HG03175 (cell line): ENCODE results near the gene CCDC112.

ENCODE experiments used
- ATAC-seq: cut with Tn5 transposase; IDR thresholded peaks from one replicate; pipeline ENCODE4 v1.9.1; 2021; ENCODE audit warnings: mild to moderate bottlenecking, moderate library complexity; ENCODE audit not compliant: unreplicated experiment

CCDC112 gene

DNA sequence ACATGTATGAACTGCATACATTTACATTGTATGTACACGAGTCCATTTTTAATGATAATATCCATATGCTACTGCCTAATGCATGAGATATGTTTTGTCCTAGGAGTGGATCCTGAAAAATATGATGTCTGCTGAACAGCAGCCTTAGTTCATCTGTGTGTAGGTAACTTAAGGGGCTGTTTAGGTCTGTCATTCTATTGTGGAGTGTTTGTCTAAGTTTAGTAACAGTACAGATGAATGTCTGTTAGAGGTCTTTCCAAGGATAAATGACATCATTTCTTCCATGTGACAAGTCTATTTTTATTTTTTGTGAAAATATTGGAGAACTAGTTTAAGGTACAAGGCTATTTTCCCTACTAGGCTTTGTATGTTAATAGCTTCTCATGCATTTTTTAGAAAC is 22.6 kb upstream of the CCDC112 start:
- no peak for ATAC-seq

GRCh38 chr5:115317736-115318135 is 21.3 kb upstream of the CCDC112 start:
- no peak for ATAC-seq

DNA sequence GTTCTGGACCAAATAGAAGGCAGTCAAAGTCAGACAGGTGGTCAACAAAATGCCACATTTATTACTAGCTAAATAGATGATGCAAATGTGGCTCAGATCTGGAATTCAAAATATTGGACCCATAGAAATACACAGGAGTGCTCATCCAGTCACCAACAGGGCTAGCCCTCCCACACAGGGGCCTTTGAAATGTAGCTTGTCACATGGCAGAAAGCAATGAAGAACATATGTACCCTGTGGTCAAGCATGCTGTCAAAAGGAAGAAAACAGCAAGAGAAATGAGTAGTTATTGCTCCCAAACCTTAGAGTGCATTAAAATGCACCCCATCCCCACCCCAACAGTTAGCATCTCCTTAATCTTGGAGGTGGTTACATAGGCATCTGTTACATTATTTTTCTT is 20.9 kb upstream of the CCDC112 start:
- no peak for ATAC-seq

GRCh38 chr5:115313632-115314031 is 17.2 kb upstream of the CCDC112 start:
- no peak for ATAC-seq

DNA sequence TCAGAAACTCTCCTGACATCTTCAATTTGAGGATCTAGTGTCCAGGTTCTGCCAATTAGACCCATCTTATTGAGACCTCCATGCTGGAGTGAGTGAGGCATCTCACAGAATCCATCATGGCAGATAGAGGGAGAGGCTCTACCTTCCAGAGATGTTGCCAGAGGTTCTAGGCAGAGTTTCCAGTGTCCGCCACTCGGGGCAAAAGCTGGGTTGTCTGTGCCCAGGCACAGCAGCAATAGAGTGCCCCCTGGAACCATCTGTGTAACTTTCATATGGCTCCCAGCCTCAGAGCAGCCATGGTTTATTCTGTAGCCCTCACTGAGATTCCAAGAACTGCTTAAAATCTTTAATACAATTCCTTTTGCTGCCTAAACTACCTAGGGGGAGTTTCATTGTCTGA is 16.6 kb upstream of the CCDC112 start:
- ATAC-seq = no peak

DNA sequence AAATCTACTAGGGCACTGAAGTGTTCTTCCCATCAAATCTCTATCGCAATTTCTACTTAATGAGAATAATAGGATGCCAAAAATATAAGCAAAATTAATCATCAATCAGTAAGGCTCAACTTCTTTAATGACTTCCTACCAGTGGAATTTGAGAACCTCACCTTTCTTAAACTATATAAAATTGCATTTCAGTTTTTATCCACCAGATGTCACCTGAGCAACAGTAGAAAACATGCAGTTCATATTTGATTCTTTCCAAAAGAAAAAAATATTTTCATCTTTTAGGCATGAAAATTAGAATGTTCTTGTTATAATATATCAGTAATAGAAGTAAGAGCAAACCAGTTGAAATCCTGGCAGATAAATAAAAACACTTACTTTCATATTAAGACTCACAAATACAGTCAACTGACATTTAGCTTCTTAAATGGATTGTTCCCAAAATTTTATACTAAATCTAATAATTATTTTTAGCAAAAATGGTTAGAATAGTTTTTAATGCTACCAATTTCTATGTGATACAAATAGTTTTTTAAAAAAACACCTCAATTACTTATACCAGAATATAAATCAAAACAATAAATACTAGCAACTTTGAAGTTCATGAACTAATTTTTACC is 13.4 kb upstream of the CCDC112 start:
- ATAC-seq = no peak

DNA sequence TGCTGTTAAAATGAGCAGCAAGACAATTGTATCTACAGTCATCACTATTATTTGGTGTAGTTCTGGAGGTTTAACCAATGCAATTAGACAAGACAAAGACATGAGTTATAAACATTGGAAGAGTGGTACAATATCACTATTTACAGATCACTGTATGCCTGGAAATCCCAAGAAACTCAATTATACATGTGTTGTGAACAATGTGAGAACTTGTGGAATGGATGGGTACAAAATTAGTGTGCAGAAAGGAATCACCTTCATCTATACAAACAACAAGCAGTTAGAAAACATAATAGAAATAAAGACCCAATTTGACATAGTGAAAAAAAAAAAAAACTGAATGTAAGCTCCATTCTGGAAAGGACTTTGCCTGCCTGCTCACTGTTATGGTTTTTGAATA is 12.4 kb upstream of the CCDC112 start:
- ATAC-seq = no peak

- ATAC-seq = no peak
These were observed 9.6 kb upstream of the CCDC112 start for GRCh38 chr5:115306011-115306536.

DNA sequence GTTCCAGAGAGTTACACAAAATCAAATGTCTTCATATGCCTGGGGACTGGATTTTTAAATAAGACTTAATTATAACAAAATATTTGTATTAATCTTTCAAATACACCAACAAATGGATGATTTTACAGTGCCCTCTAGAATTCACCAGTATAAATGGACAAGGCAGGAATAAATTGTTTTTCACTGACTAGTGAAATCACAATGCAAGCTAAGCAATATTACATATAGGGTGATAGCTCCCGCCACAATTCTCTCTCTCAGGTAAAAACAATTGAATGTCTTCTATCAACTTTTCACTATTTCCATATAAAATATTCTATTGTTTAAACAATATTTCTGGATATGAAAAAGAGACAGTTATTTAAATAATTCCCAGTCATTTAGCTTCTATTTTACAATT is 8.0 kb upstream of the CCDC112 start:
- no peak for ATAC-seq

DNA sequence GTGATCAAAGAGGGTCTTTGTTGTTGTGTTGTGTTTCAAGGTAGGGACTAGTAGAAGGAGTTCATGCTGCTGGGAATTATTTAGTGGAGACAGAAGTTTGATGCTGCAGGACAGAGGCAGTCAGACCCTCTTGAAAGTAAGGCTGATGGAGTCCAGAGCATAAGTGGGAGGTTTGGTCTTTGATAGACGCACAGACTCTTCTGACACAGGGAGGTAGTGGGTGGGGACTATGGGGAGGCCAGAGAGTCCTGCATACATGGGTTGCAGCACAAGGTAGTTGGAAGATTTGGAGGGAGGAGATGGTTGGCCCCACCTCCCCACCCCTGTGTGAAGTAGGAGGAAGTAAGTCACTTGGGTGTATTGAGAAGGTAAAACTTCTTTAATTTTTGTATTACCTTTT is 2.4 kb upstream of the CCDC112 start:
- ATAC-seq = no peak

- no peak for ATAC-seq
These were observed 577 bp upstream of the CCDC112 start for GRCh38 chr5:115297031-115297430.

DNA sequence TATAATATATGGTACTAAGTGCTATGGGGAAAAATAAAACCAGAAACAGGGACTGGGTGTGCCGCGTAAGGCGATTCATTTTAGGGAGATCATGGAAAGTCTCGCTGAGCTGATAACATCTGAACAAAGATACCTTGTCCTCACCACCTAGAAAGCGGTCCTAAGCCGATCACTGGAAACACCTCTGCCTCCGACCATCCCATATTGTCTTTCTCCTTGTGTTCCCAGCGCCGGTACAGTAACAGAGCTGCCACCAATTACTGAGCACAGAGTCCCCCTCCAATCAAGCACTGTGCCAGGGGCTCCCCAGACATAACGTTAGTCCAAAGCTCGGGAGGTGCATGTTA is 704 bp downstream of the CCDC112 start:
- no peak for ATAC-seq

GRCh38 chr5:115291397-115291796 is 5.1 kb downstream of the CCDC112 start:
- no peak for ATAC-seq

- no peak for ATAC-seq
These were observed 7.3 kb downstream of the CCDC112 start for GRCh38 chr5:115289104-115289503.

GRCh38 chr5:115284021-115284420 is 12.4 kb downstream of the CCDC112 start:
- no peak for ATAC-seq

DNA sequence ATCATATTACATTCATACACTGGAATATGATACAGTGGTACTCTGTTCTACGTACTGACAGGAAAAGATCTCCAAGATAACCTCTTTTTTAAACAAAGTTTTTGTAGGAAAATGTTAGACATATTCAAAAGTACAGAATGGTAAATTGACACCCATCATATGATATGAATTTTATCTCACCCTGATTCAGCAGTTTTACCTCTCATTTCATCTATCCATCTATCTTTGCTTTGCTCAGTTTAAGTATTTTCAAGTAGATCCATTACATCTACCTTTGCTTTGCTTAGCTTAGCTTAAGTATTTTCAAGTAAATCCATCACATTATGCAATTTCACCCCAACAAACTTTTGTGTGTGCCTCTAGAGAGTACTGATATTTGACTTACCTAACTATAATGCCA is 14.3 kb downstream of the CCDC112 start:
- no peak for ATAC-seq

GRCh38 chr5:115274584-115274983 is 21.9 kb downstream of the CCDC112 start:
- ATAC-seq = no peak

DNA sequence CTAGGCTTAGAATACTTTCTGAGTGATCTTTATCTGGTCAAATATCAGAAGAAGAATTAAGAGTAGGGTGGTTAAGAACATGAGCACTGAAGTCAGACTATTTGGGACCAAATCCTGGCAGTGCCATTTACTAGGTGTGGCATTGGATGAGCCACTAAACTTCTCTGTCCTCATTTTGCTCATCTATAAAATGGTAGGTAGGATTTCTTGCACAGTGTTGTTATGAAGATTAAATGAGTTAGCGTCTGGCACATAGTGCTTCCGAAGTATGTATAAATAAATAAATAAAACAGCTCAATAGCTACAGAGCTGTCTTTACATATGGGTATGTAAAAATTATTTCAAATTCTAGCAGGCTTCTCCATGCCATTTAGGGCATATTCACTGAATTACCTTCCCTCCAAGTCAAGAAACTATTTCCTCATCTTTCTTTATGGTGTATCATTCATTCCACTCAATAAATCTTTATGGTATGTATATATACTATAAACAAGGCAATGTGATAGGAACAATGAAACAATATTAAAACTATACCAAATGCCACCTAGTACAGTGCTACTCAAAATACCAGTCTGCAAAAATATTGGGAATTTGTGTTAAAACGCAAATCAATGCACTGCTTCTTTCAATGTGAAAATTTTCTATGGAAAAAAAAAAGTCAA is 24.0 kb downstream of the CCDC112 start:
- no peak for ATAC-seq

DNA sequence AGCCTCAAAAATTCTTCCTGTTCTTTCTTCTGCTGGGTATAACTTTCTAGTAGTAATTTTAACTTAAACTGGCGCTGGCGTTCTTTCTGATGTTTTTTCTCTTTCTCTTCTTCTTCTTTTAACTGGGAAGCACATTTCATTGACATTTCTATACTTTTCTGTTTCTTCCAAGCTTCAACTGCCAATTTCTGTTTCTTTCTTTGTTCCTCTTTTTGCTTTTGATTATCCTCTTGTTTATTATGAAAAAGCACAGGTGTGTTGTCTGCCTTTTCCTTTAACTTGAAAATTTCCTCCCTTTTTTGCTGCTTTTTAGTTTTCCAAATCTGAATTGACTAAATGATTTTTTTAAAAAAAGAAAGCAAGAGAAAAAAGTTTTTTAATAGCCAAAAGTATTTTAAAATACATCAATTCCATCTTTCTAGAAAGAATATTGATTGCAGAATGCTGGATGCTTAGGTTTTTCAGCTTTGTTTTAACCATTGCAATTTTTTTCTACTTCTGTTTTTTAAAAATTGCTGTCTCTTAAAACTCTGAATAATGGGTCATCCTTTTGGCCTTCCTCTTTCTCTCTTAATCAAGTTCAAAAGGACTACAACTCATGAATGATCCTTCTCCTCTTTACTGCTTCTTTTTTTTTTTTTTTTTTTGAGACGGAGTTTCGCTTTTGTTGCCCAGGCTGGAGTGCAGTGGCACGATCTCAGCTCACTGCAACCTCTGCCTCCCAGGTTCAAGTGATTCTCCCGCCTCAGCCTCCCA is 25.0 kb downstream of the CCDC112 start:
- ATAC-seq = no peak

DNA sequence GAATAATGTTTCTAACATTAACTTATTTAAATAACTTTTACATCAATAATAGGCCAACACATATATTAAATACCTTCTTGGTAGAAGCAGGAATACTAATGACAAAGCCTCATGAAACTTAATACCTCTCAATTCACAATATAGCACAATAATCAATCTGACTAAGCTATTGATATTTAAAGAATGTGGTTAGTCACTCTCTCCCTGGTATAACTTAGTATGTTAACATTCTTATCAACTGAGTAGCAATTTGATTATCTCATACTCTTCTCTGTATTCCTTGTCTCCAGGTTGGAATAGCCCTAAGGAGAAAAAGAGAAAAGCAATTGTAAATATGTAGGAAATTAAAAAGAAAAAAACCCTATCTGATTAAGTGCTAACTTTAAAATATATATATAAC is 28.8 kb downstream of the CCDC112 start:
- no peak for ATAC-seq

GRCh38 chr5:115265220-115265619 is 31.2 kb downstream of the CCDC112 start:
- no peak for ATAC-seq

DNA sequence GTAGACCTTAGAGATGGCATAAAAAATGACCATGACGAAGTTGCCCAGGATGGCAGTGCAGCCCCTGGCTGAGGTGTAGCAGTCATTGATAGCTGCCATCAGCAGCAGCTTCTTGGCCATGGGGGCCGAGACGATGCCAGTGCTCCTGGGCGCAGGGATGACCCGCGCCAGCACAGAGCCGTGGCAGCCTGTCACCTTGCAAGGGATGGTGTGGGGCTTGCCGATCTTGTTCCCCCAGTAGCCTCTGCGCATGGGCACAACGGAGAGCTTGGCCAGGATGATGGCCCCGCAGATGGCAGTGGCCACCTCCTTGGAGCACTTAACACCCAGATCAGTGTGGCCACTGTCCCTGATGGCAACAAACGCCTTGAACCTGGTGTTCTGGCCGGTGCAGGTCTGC is 31.7 kb downstream of the CCDC112 start:
- ATAC-seq = no peak
